ENCODE data around the gene PHC1.

DNA sequence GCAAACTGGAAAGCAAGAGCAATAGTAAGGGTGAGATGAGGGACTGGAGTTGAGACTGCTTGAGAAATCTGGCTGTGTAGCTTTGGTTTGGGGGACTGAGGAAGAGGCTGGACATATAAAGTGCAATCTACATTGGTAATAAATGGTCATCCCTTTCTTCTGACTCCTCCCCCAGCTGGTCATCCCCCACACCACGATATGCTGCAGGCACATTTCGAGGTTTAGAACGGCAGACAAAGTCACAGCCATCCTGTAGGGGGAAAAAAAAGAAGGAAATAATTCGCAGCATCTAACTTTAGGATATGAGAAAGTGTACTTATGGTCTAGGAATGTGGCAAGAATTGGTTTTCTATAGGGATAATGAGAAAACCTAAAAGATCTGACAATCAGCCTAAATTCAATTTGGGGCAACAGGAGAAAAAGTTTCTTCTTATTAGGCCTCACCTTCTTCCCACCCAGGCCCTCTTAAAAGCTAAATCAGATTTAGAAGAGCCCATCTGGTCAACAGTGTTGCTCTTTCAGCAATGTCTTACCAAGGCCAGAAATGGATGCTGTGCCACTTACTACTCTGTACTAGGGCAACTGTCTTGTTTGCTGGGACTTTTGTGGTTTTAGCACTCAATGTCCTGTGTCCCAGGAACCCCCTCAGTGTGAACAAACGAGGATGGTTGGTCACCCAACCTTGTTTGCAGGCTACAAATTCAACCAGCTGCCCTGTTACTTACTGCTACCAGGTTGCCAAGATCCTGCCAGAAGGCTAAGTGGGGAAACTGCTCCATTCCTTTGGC is 27.6 kb downstream of the PHC1 start:
- TF ChIP-seq, protein P1, sequence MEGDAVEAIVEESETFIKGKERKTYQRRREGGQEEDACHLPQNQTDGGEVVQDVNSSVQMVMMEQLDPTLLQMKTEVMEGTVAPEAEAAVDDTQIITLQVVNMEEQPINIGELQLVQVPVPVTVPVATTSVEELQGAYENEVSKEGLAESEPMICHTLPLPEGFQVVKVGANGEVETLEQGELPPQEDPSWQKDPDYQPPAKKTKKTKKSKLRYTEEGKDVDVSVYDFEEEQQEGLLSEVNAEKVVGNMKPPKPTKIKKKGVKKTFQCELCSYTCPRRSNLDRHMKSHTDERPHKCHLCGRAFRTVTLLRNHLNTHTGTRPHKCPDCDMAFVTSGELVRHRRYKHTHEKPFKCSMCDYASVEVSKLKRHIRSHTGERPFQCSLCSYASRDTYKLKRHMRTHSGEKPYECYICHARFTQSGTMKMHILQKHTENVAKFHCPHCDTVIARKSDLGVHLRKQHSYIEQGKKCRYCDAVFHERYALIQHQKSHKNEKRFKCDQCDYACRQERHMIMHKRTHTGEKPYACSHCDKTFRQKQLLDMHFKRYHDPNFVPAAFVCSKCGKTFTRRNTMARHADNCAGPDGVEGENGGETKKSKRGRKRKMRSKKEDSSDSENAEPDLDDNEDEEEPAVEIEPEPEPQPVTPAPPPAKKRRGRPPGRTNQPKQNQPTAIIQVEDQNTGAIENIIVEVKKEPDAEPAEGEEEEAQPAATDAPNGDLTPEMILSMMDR (IDR thresholded peaks at IDR 0.05): no peak
- no peak for TF ChIP-seq POLR2A (IDR thresholded peaks at IDR 0.05)

All from heart left ventricle (tissue), 13 donors.